Neural cell (in vitro differentiated cells): ENCODE measurements around the gene CARD19. TPM values are rescaled to one million over a fixed set of nuclear protein-coding genes. Genes with fewer than 3 reads are reported as not detected.

Source experiments
- H2AFZ ChIP-seq: fragments of 200-600, 300-800 bp; sonication (generic), shearing (Covaris generic); 2 replicates; pipeline ENCODE4 v1.6.0; 2014; ENCODE audit warnings: low read depth, mild to moderate bottlenecking, antibody characterized with exemption, low read length, moderate library complexity
- H3F3A ChIP-seq: fragments of 200-600 bp; shearing (Covaris generic); 2 replicates; pipeline ENCODE4 v1.6.1; 2016; ENCODE audit warnings: mild to moderate bottlenecking, moderate library complexity, mixed read lengths, antibody characterized with exemption, low read length; ENCODE audit not compliant: insufficient read depth, poor library complexity, severe bottlenecking
- H3K27ac ChIP-seq: fragments of 200-600, 300-800 bp; sonication (generic), shearing (Covaris generic); 2 replicates; pipeline ENCODE4 v1.5.1; 2014; ENCODE audit warnings: mild to moderate bottlenecking, low read length, moderate library complexity
- H3K27me3 ChIP-seq: fragments of 300-800, 200-600 bp; sonication (generic), shearing (Covaris generic); 2 replicates; pipeline ENCODE4 v1.6.0; 2014; ENCODE audit warnings: mild to moderate bottlenecking, low read depth, low read length, moderate library complexity; ENCODE audit not compliant: insufficient read depth
- H3K36me3 ChIP-seq: fragments of 300-800, 200-600 bp; sonication (generic), shearing (Covaris generic); 2 replicates; pipeline ENCODE4 v1.5.1; 2014; ENCODE audit warnings: mild to moderate bottlenecking, antibody characterized with exemption, low read length, moderate library complexity; ENCODE audit not compliant: insufficient read depth
- H3K4me2 ChIP-seq: fragments of 300-800, 200-600 bp; sonication (generic), shearing (Covaris generic); 2 replicates; pipeline ENCODE4 v1.6.0; 2014; ENCODE audit warnings: mild to moderate bottlenecking, low read length
- H3K4me3 ChIP-seq: fragments of 300-800, 200-600 bp; sonication (generic), shearing (Covaris generic); 2 replicates; pipeline ENCODE4 v1.5.1; 2014; ENCODE audit warnings: mild to moderate bottlenecking, low read length, moderate library complexity
- H3K79me2 ChIP-seq: fragments of 200-600 bp; shearing (Covaris generic); replicated peaks from 2 replicates; pipeline ENCODE4 v1.6.0; 2014; ENCODE audit warnings: mild to moderate bottlenecking, low read length, moderate library complexity; ENCODE audit not compliant: insufficient read depth
- H3K9ac ChIP-seq: fragments of 300-800, 200-600 bp; sonication (generic), shearing (Covaris generic); 2 replicates; pipeline ENCODE4 v1.6.1; 2016; ENCODE audit warnings: mild to moderate bottlenecking, low read length, mixed read lengths
- H3K9me2 ChIP-seq: fragments of 200-600 bp; shearing (Covaris generic); 2 replicates; pipeline ENCODE4 v1.6.1; 2016; ENCODE audit warnings: mild to moderate bottlenecking, low read length, mixed read lengths; ENCODE audit not compliant: insufficient read depth
- H3K9me3 ChIP-seq: fragments of 200-600, 300-800 bp; sonication (generic), shearing (Covaris generic); 2 replicates; pipeline ENCODE4 v1.6.1; 2016; ENCODE audit warnings: mild to moderate bottlenecking, mixed run types, low read length, moderate library complexity, mixed read lengths
- H4K20me1 ChIP-seq: fragments of 200-600 bp; shearing (Covaris generic); 2 replicates; pipeline ENCODE4 v1.6.1; 2016; ENCODE audit warnings: mild to moderate bottlenecking, mixed run types; ENCODE audit not compliant: insufficient read depth
- CTCF ChIP-seq: fragments of 450-650 bp; IDR thresholded peaks from 2 replicates; pipeline ENCODE4 v1.5.1; 2014; ENCODE audit warnings: antibody characterized with exemption, mild to moderate bottlenecking, moderate library complexity; ENCODE audit not compliant: poor library complexity, severe bottlenecking
- EP300 ChIP-seq: fragments of 450-650 bp; conservative IDR thresholded peaks from 2 replicates; pipeline ENCODE4 v1.6.1; 2014; ENCODE audit warnings: antibody characterized with exemption, mild to moderate bottlenecking, moderate library complexity; ENCODE audit not compliant: poor library complexity, severe bottlenecking
- EZH2 ChIP-seq: fragments of 200-600, 300-800 bp; shearing (Covaris generic), sonication (generic); IDR thresholded peaks from 2 replicates; pipeline ENCODE4 v1.6.1; 2014; ENCODE audit warnings: antibody characterized with exemption, low read length, borderline replicate concordance, mild to moderate bottlenecking; ENCODE audit not compliant: insufficient read depth, poor library complexity, severe bottlenecking
- MXI1 ChIP-seq: fragments of 450-650 bp; conservative IDR thresholded peaks from 2 replicates; pipeline ENCODE4 v1.6.1; 2014; ENCODE audit warnings: antibody characterized with exemption, mild to moderate bottlenecking; ENCODE audit not compliant: poor library complexity, severe bottlenecking
- RAD21 ChIP-seq: fragments of 450-650 bp; conservative IDR thresholded peaks from 2 replicates; pipeline ENCODE4 v1.6.1; 2014; ENCODE audit warnings: antibody characterized with exemption, mild to moderate bottlenecking, moderate library complexity
- REST ChIP-seq: IDR thresholded peaks from 2 replicates; pipeline ENCODE4 v1.6.1; 2012; ENCODE audit warnings: borderline replicate concordance
- SMC3 ChIP-seq: fragments of 450-650 bp; conservative IDR thresholded peaks from 2 replicates; pipeline ENCODE4 v1.6.1; 2014; ENCODE audit warnings: antibody characterized with exemption, mild to moderate bottlenecking, moderate library complexity; ENCODE audit not compliant: poor library complexity
- TAF1 ChIP-seq: IDR thresholded peaks from 2 replicates; pipeline ENCODE4 v1.6.1; 2012; ENCODE audit warnings: low read depth
- polyA plus RNA-seq: library from polyadenylated mRNA; depleted of rRNA; stranded (reverse); fragments of >200 nt; gene quantifications from 2 replicates; pipeline ENCODE4 v1.2.3, GENCODE V29; 2014

CARD19 gene
- polyA plus RNA-seq, 1 donor from 2014 or later, result 66.7 TPM

- H3K79me2 ChIP-seq, result no peaks in the 10 kb centered on the region
- H3K27ac ChIP-seq, result no peak overlapping the region
- no peaks in the 10 kb centered on the region for H3K9me3 ChIP-seq
- no peak overlapping the region for H3K9ac ChIP-seq
- no peaks in the 10 kb centered on the region for H3K36me3 ChIP-seq
- H3K9me2 ChIP-seq, result no peaks in the 10 kb centered on the region
- H3K27me3 ChIP-seq, result no peaks in the 10 kb centered on the region
- H2AFZ ChIP-seq, result no peak overlapping the region
- H3K4me3 ChIP-seq, result no peak overlapping the region
- no peaks in the 10 kb centered on the region for H3F3A ChIP-seq
- no peak overlapping the region for H3K4me2 ChIP-seq
- H4K20me1 ChIP-seq, result no peaks in the 10 kb centered on the region
- no peak for TF ChIP-seq MXI1
- TF ChIP-seq CTCF, result no peak
- TF ChIP-seq SMC3, result no peak
- no peak for TF ChIP-seq TAF1
- no peak for TF ChIP-seq EZH2
- no peak for TF ChIP-seq REST
- no peak for TF ChIP-seq RAD21
- TF ChIP-seq EP300, result no peak
These were observed 10.3 kb upstream of the CARD19 start for GRCh38 chr9:93085676-93086075.

GRCh38 chr9:93086447-93087224, 9.4 kb upstream of the CARD19 start:
- Histone ChIP-seq H3K4me3 (no peak overlapping the region), H3K36me3 (no peaks in the 10 kb centered on the region), H4K20me1 (no peaks in the 10 kb centered on the region), H2AFZ (no peak overlapping the region), H3K9ac (no peak overlapping the region), H3K27me3 (no peaks in the 10 kb centered on the region), H3K27ac (no peak overlapping the region), H3K79me2 (no peaks in the 10 kb centered on the region), H3F3A (no peaks in the 10 kb centered on the region), H3K4me2 (no peak overlapping the region), H3K9me3 (no peaks in the 10 kb centered on the region), H3K9me2 (no peaks in the 10 kb centered on the region)
- TF ChIP-seq CTCF (no peak), SMC3 (no peak)
